GM21526 (cell line): ENCODE measurements around the gene RBP3.

Source experiments
- ATAC-seq: cut with Tn5 transposase; IDR thresholded peaks from one replicate; pipeline ENCODE4 v1.9.1; 2021; ENCODE audit warnings: moderate library complexity; ENCODE audit not compliant: unreplicated experiment, low FRiP score

Gene RBP3

DNA sequence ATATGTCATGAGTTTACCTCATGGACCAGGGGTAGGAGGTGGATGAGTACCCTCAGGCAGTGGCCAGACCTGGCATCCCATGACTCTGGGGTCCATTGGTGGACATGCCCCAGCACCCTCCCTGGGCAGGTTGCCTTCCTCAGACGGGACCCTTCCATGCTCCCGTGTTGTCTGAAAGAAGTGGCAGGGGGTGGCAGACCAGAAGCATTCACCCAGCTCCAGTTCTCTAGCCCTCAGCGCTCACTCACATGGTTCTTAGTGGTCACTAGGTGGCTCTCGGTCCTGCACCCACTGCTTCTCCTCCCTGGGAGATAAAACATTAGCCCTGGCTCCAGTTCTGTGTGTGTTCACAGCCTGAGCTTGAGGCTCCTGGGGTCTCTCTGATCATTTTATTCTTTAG is 6.0 kb downstream of the RBP3 start:
- no peak for ATAC-seq

DNA sequence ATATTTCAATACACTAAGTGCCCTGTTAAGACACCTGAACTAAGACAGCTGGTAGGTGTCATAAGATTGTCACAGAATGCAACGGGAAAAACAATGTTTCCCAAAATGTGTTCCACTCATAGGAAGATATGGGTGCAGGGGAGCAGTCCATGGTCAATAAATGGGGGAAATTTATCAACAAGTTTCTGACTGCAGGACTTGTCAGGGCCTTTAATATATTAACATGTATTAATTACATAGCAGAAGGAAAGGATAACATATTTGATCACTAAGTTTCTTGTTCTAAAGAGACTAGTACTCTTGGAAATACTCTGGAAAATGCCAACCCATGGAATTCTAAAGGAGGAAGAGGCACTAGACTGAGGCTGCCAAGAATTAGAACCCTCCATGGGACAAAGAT is 6.7 kb downstream of the RBP3 start:
- no peak for ATAC-seq

DNA sequence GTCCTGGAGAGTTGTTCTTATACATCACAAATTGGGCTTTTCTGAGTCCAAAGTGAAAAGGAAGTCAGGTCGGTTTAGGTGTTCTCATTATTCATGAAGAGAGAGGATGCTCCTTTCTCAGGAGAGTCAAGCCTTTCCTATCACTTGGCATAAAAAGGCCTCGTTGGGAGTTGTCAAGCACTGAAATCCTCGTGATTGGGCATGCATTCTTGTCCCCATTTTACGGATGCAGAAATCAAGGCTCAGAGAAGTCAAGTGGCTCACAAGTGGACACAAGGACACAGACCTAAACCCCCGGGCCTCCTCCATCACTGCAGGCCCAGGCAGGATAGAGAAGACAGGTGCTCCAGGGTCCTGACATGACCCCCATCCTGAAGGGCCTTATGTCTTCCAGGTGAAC is 8.5 kb downstream of the RBP3 start:
- ATAC-seq = no peak

- ATAC-seq = no peak
Observed at GRCh38 chr10:47357131-47357582, 9.0 kb downstream of the RBP3 start.

DNA sequence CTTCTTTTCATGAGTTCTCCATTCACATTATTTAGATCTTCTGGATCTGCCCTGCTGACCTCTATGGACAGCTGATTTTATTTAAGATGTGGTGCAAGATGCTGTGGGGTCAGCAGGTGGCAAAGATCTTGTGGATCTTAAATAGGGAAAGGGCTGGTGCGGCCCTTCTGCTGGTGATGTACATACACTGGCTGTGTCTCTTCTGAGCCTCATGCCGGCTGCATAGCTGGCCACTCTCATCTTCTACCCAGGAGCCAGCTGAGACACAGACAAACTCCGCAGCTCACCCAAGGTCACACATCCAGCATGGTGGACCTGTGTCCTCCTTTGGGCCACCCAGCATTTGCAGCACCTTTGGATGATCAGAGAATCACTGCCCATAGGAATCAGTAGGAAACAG is 9.7 kb downstream of the RBP3 start:
- no peak for ATAC-seq

GRCh38 chr10:47358457-47358856 is 10.3 kb downstream of the RBP3 start:
- ATAC-seq = no peak

DNA sequence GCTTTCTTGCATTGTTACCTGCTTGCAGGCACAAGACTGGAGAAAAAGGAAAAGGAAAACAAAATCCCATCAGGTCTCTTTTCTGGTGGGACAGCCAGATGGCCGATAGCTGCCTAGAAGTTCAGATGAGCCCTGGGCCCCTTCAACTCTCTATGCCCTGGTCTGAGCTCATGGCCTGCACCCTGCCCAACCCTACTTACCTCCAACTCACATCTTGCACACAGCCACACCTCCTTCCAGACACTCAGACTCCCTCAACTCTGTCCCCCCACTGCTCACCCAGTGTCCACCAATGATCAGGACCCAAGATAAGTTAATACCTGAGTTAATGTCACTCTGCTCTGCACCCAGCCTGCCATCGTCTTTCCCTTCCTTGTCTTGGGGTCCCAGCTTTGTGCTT is 10.9 kb downstream of the RBP3 start:
- ATAC-seq = no peak

DNA sequence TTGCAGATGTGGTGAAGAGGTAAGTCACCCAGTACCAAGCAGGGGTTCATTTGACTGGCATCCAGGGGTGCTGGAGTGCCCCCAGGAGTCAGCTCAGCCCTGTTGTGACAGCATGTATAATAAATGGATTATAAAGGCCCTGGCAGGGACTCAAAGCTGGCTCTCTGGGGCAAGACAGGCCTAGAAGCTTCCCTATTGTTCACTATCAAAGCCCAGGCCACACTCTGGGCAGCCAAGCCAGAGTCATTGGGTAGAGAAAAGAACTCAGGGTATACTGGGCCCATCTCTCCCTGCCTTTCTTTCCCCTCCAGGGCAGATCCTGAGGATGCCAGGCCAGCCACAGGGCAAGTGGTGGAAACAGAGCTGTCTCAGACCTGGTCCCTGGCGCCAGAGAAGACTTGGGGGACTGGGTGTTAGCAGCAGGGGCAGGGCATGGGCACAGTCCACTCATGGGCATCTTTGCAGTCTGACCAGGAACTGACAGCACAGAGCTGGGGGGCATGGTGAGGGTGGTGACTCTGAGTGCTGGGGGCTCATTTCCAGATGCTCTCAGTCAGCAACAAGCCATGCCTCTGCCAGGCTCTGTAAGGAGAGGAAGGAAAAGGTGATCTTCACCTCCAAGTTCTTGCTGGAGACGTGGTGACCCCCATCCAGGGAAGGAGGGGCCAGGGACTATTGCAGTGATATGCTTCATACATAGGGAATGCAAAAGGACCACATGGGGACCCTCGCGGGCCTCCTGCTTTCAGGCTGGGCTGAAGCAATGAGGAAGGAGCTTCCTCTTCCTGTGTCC is 11.7 kb downstream of the RBP3 start:
- ATAC-seq = no peak

DNA sequence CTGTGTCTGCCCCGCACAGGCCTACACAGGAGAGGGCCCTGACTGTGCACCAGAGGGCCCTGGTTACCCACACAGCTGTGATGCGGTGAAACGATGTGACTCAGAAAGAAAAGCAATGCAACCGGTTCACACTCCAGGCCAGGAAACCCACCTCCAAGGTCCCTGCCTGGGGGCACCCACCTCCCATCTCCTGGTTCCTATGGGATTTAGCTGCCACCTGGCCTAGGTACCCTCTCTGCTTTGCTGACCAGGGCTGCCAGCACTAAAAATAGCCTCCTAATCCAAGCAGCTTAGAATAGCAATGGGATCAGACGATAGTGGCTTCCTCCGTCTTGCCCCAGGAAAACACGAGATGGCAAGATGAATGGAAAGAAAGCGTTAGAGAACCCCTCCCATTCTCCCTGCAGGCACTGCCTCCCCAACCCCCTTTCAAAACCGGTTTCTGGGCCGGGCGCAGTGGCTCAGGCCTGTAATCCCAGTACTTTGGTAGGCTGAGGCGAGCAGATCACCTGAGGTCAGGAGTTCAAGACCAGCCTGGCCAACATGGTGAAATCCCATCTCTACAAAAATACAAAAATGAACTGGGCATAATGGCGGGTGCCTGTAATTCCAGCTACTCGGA is 12.4 kb downstream of the RBP3 start:
- no peak for ATAC-seq

DNA sequence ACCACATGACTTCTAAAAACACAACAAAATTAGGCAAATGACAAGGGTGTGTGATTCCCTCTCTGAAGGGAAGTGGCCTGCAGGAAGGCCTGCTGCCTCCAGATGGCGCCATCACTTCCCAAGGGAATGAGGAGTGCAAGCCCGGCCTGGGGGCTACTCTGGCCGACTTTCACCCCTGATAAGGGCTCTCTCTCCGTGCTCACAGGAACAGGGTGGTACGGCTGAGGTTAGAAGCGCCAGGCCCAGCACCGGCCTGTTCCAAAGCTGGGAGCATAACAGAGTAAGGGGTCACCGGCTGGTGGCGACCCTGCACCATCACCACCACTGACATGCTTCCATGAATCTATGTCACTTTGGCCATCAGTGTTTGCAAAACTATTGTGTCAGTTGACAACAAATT is 13.1 kb downstream of the RBP3 start:
- ATAC-seq = no peak

DNA sequence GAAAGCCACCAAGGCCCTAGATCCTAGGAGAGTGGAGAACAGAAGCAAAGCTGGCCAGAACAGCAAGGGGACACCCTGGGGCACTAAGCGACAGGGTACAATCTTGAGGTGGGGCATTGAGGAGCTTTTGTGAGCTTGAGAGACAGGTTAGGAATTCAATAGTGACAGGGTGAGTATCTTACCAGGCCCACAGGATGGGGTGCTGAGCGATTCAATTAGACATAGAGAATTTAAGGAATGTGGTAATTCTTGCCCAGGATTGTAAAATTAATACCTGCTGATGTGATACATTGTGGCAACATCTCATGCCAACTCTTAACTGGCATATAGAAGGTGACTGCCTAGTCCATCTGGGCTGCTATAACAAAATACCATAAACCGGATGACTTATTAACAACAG is 14.0 kb downstream of the RBP3 start:
- no peak for ATAC-seq

- no peak for ATAC-seq
Observed at GRCh38 chr10:47363781-47364180, 15.6 kb downstream of the RBP3 start.

GRCh38 chr10:47364366-47364765 is 16.2 kb downstream of the RBP3 start:
- ATAC-seq = no peak

DNA sequence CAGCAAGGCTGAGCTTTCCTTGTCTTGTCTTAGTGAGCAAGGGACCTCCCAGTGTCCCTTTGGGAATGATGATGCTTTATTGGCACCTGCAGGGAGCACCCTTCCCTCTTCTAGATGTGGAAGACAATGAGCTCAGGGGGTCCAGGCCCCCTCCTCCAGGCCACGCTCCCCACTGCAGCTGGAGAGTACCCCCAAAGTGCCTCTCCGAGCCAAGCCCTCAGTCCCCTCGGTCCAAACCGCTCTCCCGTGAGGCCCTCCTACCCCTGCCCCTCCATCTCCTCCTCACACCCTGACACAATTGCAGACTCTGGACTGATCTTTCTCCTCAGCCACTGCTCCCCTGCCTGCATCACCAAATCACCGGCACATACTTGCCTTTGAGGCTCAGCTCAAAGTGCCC is 16.7 kb downstream of the RBP3 start:
- no peak for ATAC-seq

DNA sequence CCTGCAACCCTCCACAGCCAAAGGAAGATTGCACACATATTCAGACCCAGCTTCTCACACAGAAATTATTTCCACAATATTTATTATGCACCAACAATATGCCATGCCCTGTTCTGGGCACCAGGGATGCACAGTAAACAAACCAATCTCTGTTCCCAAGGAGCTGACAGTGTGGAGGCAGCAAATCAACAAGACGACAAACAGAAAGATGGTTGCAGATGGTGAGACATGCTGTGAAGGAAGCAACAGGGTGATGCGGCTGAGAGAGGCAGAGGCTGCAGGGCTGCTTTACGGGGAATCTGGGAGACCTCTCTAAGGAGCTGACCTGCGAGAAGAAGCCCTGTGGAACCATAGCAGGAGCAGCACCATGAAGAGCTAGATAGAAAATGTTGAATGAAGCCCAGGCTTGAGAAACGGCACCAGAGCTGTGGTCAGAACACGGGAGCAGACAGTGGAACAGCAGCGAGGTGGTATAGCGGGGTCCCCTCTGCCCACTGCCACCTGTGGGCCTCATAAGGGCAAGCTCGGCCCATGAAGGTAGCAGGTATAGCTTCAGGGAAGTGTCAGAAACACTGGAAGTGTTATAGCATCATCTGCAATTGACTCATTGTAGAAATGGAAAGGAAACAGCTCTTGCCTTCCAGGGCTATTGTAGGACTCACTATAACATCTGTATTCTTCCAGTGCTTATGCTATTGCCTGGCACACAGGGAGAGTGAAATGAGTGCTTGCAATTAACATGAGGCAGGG is 17.4 kb downstream of the RBP3 start:
- ATAC-seq = no peak

DNA sequence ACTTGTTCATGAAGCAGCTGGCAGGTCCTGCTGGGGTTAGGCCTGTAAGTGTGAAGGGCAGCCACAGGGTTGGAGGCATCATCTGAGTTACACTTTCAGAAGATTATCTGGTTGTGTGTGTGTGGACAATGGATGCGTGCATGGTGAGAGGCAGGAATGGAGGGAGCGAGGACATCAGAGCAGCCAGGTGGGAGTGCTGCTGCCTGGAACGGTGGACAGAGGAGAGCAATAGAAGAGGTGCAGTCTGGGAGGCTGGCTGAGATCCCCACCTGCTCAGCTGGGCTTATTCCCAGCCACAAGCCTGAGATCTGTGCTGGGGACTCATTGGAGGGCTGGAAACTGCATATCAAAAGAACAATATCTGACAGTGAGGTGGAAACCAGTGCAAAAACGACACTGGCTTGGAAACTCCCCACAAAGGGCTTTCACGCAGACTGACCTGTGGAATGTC is 18.0 kb downstream of the RBP3 start:
- no peak for ATAC-seq

GRCh38 chr10:47366731-47367460 is 18.7 kb downstream of the RBP3 start:
- no peak for ATAC-seq

DNA sequence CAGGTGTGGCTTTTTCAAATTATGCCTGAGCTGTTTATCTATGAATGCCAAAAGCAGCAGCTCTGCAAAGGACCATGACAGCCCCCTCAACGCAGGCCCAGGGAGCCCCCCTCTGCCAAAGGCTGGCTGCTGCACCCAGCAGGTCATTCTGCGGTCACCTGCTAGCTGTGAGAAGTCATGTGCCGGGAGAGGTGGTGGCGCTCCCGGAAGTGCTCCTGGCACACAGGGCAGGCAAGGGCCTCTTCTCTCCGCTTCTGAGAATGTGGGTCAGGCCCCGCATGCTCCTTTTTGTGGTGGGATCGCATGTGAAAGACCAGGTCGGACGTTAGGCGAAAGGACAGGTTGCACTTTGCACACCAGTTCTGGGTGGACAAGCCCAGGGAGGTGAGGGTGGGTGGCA is 19.5 kb downstream of the RBP3 start:
- ATAC-seq = no peak

GRCh38 chr10:47368431-47369180 is 20.4 kb downstream of the RBP3 start:
- no peak for ATAC-seq

- ATAC-seq = no peak
Observed at GRCh38 chr10:47369251-47369894, 21.2 kb downstream of the RBP3 start.
